H1 (cell line): ENCODE results near the gene MS4A3. TPM values are rescaled to one million over a fixed set of nuclear protein-coding genes. Genes with fewer than 3 reads are reported as not detected.

Source experiments
- CTCF ChIA-PET: fragments of 300-600 bp; sonication (Branson Sonifier 250); formaldehyde crosslinking; loops from one replicate; lab custom pipeline; 2021; ENCODE audit not compliant: partially characterized antibody; lab: Charles Lee
- POLR2A ChIA-PET: fragments of 300-600 bp; sonication (Branson Sonifier 250); formaldehyde crosslinking; loops from one replicate; lab custom pipeline; 2021; ENCODE audit warnings: inconsistent platforms; ENCODE audit not compliant: partially characterized antibody; lab: Charles Lee
- DNase-seq, 2 experiments: peaks; one replicate each; pipeline versions ENCODE4 v3.0.0 to v3.0.0-alpha.2; 2010 to 2022; ENCODE audit warnings: low spot score in 2 of 2, low read depth in 1 of 2, mixed read lengths in 1 of 2
- FAIRE-seq: peaks from 2 replicates; lab custom pipeline; 2011; peaks lifted over from hg19 to GRCh38; lab: Jason Lieb, UNC
- H2AFZ ChIP-seq: 2 replicates; pipeline ENCODE4 v1.8.1; 2012; ENCODE audit warnings: low read length, inconsistent platforms
- H2AK5ac ChIP-seq: 2 replicates; pipeline ENCODE4 v1.6.1; 2013; ENCODE audit warnings: low read depth, low read length
- H2BK120ac ChIP-seq: replicated peaks from 2 replicates; pipeline ENCODE3; 2013; ENCODE audit warnings: low read depth, low read length, inconsistent platforms
- H2BK12ac ChIP-seq: 2 replicates; pipeline ENCODE4 v1.6.1; 2013; ENCODE audit warnings: low read depth, low read length
- H2BK15ac ChIP-seq: 2 replicates; pipeline ENCODE4 v1.6.1; 2013; ENCODE audit warnings: low read length
- H2BK20ac ChIP-seq: 2 replicates; pipeline ENCODE4 v1.6.1; 2013; ENCODE audit warnings: low read length
- H2BK5ac ChIP-seq: 2 replicates; pipeline ENCODE4 v1.6.1; 2013; ENCODE audit warnings: low read depth, low read length
- H3K14ac ChIP-seq: 2 replicates; pipeline ENCODE4 v1.6.1; 2013; ENCODE audit warnings: inconsistent platforms; ENCODE audit not compliant: insufficient read length
- H3K18ac ChIP-seq: 2 replicates; pipeline ENCODE4 v1.6.1; 2013; ENCODE audit warnings: low read length; ENCODE audit errors: extremely low read depth
- H3K23ac ChIP-seq: 2 replicates; pipeline ENCODE4 v1.6.1; 2013; ENCODE audit warnings: inconsistent platforms; ENCODE audit not compliant: insufficient read length
- H3K23me2 ChIP-seq: 2 replicates; pipeline ENCODE4 v1.6.1; 2013; ENCODE audit warnings: low read depth, low read length
- H3K27ac ChIP-seq: 2 replicates; pipeline ENCODE4 v1.6.1; 2011; ENCODE audit warnings: low read depth, low read length, inconsistent platforms
- H3K27me3 ChIP-seq, 4 experiments: replicated peaks in 1 of 4; 1 replicate in 1 of 4; 2 replicates in 3 of 4; pipeline versions ENCODE4 v1.6.1 to v1.8.1; 2011 to 2013; ENCODE audit warnings: low read length in 3 of 4, mild to moderate bottlenecking in 3 of 4, inconsistent platforms in 2 of 4, mixed read lengths in 2 of 4, moderate library complexity in 1 of 4; ENCODE audit not compliant: control insufficient read depth in 3 of 4, insufficient read depth in 3 of 4; ENCODE audit errors: extremely low read depth in 1 of 4
- H3K36me3 ChIP-seq, 4 experiments: 2 replicates each; pipeline versions ENCODE4 v1.6.1 to v1.8.1; 2011 to 2013; ENCODE audit warnings: mild to moderate bottlenecking in 4 of 4, low read length in 3 of 4, moderate library complexity in 2 of 4, control low read depth in 1 of 4, inconsistent platforms in 1 of 4; ENCODE audit not compliant: insufficient read depth in 4 of 4, control insufficient read depth in 2 of 4
- H3K4ac ChIP-seq: replicated peaks from 2 replicates; pipeline ENCODE3; 2013; ENCODE audit warnings: low read length, low read depth, mixed read lengths, inconsistent platforms; ENCODE audit not compliant: insufficient read length
- H3K4me1 ChIP-seq, 4 experiments: replicated peaks in 1 of 4; 1 replicate in 1 of 4; 2 replicates in 3 of 4; pipeline versions ENCODE4 v1.6.1 to v1.8.1; 2011 to 2013; ENCODE audit warnings: low read length in 3 of 4, inconsistent platforms in 2 of 4, mixed read lengths in 1 of 4; ENCODE audit not compliant: insufficient read depth in 4 of 4, control insufficient read depth in 3 of 4
- H3K4me2 ChIP-seq, 2 experiments: 2 replicates each; pipeline versions ENCODE4 v1.6.1 to v1.8.1; 2011 to 2013; ENCODE audit warnings: low read depth in 2 of 2, low read length in 2 of 2, control low read depth in 1 of 2, inconsistent platforms in 1 of 2, mild to moderate bottlenecking in 1 of 2; ENCODE audit not compliant: insufficient read depth in 1 of 2
- H3K4me3 ChIP-seq, 4 experiments: fragments of 200-600, 300-600 bp in 1 of 4; sonication (generic), shearing (Covaris generic), sonication (Bioruptor Twin) in 1 of 4; 2 replicates each; pipeline versions ENCODE4 v1.5.1 to v1.8.1; 2011 to 2016; ENCODE audit warnings: low read length in 4 of 4, low read depth in 3 of 4, control low read depth in 2 of 4, inconsistent platforms in 2 of 4, mild to moderate bottlenecking in 2 of 4, mixed read lengths in 1 of 4, moderate library complexity in 1 of 4; ENCODE audit not compliant: insufficient read depth in 2 of 4; ENCODE audit errors: extremely low read depth in 1 of 4
- H3K56ac ChIP-seq: replicated peaks from 2 replicates; pipeline ENCODE3; 2013; ENCODE audit warnings: low read depth, mild to moderate bottlenecking, mixed read lengths, low read length, inconsistent platforms; ENCODE audit not compliant: insufficient read length
- H3K79me1 ChIP-seq: 2 replicates; pipeline ENCODE4 v1.6.1; 2013; ENCODE audit warnings: low read depth, low read length, control low read depth
- H3K79me2 ChIP-seq, 2 experiments: 2 replicates each; pipeline versions ENCODE4 v1.6.1 to v1.8.1; 2012 to 2013; ENCODE audit warnings: low read length in 2 of 2, mild to moderate bottlenecking in 2 of 2, inconsistent platforms in 1 of 2; ENCODE audit not compliant: insufficient read depth in 2 of 2, control insufficient read depth in 1 of 2
- H3K9ac ChIP-seq, 4 experiments: replicated peaks in 1 of 4; 1 replicate in 1 of 4; 2 replicates in 3 of 4; pipeline versions ENCODE4 v1.6.1 to v1.8.1; 2011 to 2013; ENCODE audit warnings: low read depth in 3 of 4, low read length in 3 of 4, control low read depth in 2 of 4, mild to moderate bottlenecking in 2 of 4, moderate library complexity in 2 of 4, inconsistent platforms in 1 of 4; ENCODE audit errors: extremely low read depth in 1 of 4
- H3K9me3 ChIP-seq, 2 experiments: 2 replicates each; pipeline versions ENCODE4 v1.6.1 to v1.8.1; 2012 to 2013; ENCODE audit warnings: mild to moderate bottlenecking in 2 of 2, moderate library complexity in 2 of 2, control low read depth in 1 of 2, inconsistent platforms in 1 of 2, low read depth in 1 of 2, low read length in 1 of 2, mixed read lengths in 1 of 2; ENCODE audit not compliant: insufficient read depth in 2 of 2
- H4K20me1 ChIP-seq, 2 experiments: replicated peaks in 1 of 2; 2 replicates each; pipeline versions ENCODE3 to v1.8.1; 2011 to 2013; ENCODE audit warnings: inconsistent platforms in 2 of 2, low read length in 2 of 2, mild to moderate bottlenecking in 1 of 2; ENCODE audit not compliant: insufficient read depth in 2 of 2, control insufficient read depth in 1 of 2
- H4K5ac ChIP-seq: 2 replicates; pipeline ENCODE4 v1.6.1; 2013; ENCODE audit warnings: low read length, low read depth, mixed read lengths, inconsistent platforms; ENCODE audit not compliant: insufficient read length
- H4K8ac ChIP-seq: 2 replicates; pipeline ENCODE4 v1.8.0; 2013; ENCODE audit warnings: mild to moderate bottlenecking, moderate library complexity, low read length, inconsistent platforms; ENCODE audit not compliant: insufficient read depth; ENCODE audit errors: extremely low read depth
- H4K91ac ChIP-seq: replicated peaks from 2 replicates; pipeline ENCODE3; 2013; ENCODE audit warnings: low read length, mixed read lengths, inconsistent platforms; ENCODE audit not compliant: insufficient read length
- ASH2L ChIP-seq: fragments of 200-600, 300-600 bp; sonication (generic); IDR thresholded peaks from one replicate; pipeline ENCODE4 v1.7.1; 2017; ENCODE audit warnings: low read length
- BRCA1 ChIP-seq: IDR thresholded peaks from 2 replicates; pipeline ENCODE4 v1.6.1; 2012; ENCODE audit warnings: low read depth, low read length, improper control_type of control experiment
- EP300 ChIP-seq, 2 experiments: IDR thresholded peaks; 1 replicate in 1 of 2; 2 replicates in 1 of 2; pipeline ENCODE4 v1.6.1; 2011 to 2012; ENCODE audit warnings: low read depth in 2 of 2, low read length in 2 of 2, mild to moderate bottlenecking in 2 of 2, borderline replicate concordance in 1 of 2, inconsistent platforms in 1 of 2, moderate library complexity in 1 of 2
- GTF2F1 ChIP-seq: IDR thresholded peaks from 2 replicates; pipeline ENCODE4 v1.6.1; 2012; ENCODE audit warnings: low read depth, low read length, improper control_type of control experiment, borderline replicate concordance
- HDAC2 ChIP-seq, 2 experiments: fragments of 300-600 bp in 1 of 2; sonication (generic) in 1 of 2; IDR thresholded peaks; 2 replicates each; pipeline ENCODE4 v1.6.1; 2011 to 2012; ENCODE audit warnings: low read depth in 2 of 2, low read length in 2 of 2, mild to moderate bottlenecking in 2 of 2, moderate library complexity in 2 of 2, borderline replicate concordance in 1 of 2, inconsistent platforms in 1 of 2
- JUND ChIP-seq: IDR thresholded peaks from 2 replicates; pipeline ENCODE4 v1.6.1; 2011; ENCODE audit warnings: mild to moderate bottlenecking, improper control_type of control experiment, low read length
- NANOG ChIP-seq: IDR thresholded peaks from 2 replicates; pipeline ENCODE4 v1.6.1; 2011; ENCODE audit warnings: low read length, low read depth, mild to moderate bottlenecking, inconsistent platforms; ENCODE audit not compliant: insufficient read depth, poor library complexity, severe bottlenecking
- PHF8 ChIP-seq: fragments of 200-600 bp; sonication (generic); conservative IDR thresholded peaks from 2 replicates; pipeline ENCODE4 v1.7.1; 2012; ENCODE audit warnings: low read depth, mild to moderate bottlenecking, inconsistent platforms, low read length, moderate library complexity
- SP2 ChIP-seq: IDR thresholded peaks from 2 replicates; pipeline ENCODE4 v1.6.1; 2012; ENCODE audit warnings: mild to moderate bottlenecking, low read length, inconsistent platforms
- SP4 ChIP-seq: IDR thresholded peaks from 2 replicates; pipeline ENCODE4 v1.6.1; 2012; ENCODE audit warnings: low read length, inconsistent platforms
- ZNF274 ChIP-seq: IDR thresholded peaks from 2 replicates; pipeline ENCODE4 v1.7.0; 2012; ENCODE audit warnings: low read length, borderline replicate concordance; ENCODE audit errors: extremely low read depth
- WGBS, 2 experiments: shearing (Covaris generic) in 1 of 2; methylation state at CpG; one replicate each; pipeline versions ENCODE4 v1.1.6 to v1.1.7; 2013 to 2015; ENCODE audit warnings: low lambda C conversion rate in 2 of 2, mixed read lengths in 2 of 2, inconsistent platforms in 1 of 2, low coverage in 1 of 2, missing lambda C conversion rate in 1 of 2; ENCODE audit not compliant: insufficient replicate concordance in 2 of 2, insufficient coverage in 1 of 2, insufficient read length in 1 of 2; ENCODE audit errors: extremely low coverage in 1 of 2, missing lambda C conversion rate in 1 of 2; 5-methylcytosine and 5-hydroxymethylcytosine counted together
- polyA plus RNA-seq, 7 experiments: library from polyadenylated mRNA; depleted of rRNA in 3 of 7; stranded (reverse) in 5 of 7; unstranded in 2 of 7; fragments of >200 nt in 5 of 7; fragments of 200-250 nt in 2 of 7; gene quantifications; 1 replicate in 5 of 7; 2 replicates in 1 of 7; 4 replicates in 1 of 7; pipeline versions ENCODE4 v1.2.1 to v1.2.3, GENCODE V29; 2011 to 2013; ENCODE audit warnings: missing spikeins in 2 of 7, mixed read lengths in 2 of 7
- total RNA-seq: library from RNA; stranded (reverse); fragmentation: NEBNext Ultra II Directional; extraction: Animal tissue kit (Norgen Biotek cat#: 25700); gene quantifications from 2 replicates; pipeline ENCODE4 v1.2.1, GENCODE V29; 2021
- TF ChIP-seq, protein P1 (sequence below): IDR thresholded peaks from 2 replicates; pipeline ENCODE4 v1.6.1; 2012; ENCODE audit warnings: inconsistent platforms
- TF ChIP-seq, protein P2 (sequence below): IDR thresholded peaks from 2 replicates; pipeline ENCODE4 v1.6.1; 2011; ENCODE audit warnings: low read length, improper control_type of control experiment

Gene MS4A3
- total and polyA plus RNA-seq, 2 of the 8 experiments (the other 6 are each of a cell fraction or from before 2014, with no cell fraction given) = not detected

DNA sequence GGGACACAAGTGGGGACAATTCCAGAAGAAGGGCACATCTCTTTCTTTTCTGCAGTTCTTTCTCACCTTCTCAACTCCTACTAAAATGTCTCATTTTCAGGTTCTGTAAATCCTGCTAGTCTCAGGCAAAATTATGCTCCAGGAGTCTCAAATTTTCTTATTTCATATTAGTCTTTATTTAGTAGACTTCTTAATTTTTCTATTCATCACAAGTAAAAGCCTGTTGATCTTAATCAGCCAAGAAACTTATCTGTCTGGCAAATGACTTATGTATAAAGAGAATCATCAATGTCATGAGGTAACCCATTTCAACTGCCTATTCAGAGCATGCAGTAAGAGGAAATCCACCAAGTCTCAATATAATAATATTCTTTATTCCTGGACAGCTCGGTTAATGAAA is 31.9 kb downstream of the MS4A3 start, which contains the start of gene MS4A2:
MS4A2 (plus strand) TSS at position 301 of the 400 bp plus-strand sequence. CDS start 102 bp downstream, outside the sequence.
- H3K27me3 ChIP-seq = no peaks in the 10 kb centered on the region
- H3K79me2 ChIP-seq = no peaks in the 10 kb centered on the region
- no peak within 1 kb of the TSS for H4K8ac ChIP-seq
- no peak within 1 kb of the TSS for H4K5ac ChIP-seq
- H3K56ac ChIP-seq = no peak within 1 kb of the TSS
- WGBS, 2 experiments = 100% methylated on average over 1 of the region's 1 CpG; no CpG with 5 or more reads in 1 of the 2 experiments
- H4K20me1 ChIP-seq = no peaks in the 10 kb centered on the region
- H2BK5ac ChIP-seq = no peak within 1 kb of the TSS
- DNase-seq (no peak), FAIRE-seq (no peak)
- H2AFZ ChIP-seq = no peak within 1 kb of the TSS
- no peak within 1 kb of the TSS for H3K9ac ChIP-seq
- no peaks in the 10 kb centered on the region for H3K79me1 ChIP-seq
- H2BK15ac ChIP-seq = no peak within 1 kb of the TSS
- no peak within 1 kb of the TSS for H2AK5ac ChIP-seq
- no peaks in the 10 kb centered on the region for H3K9me3 ChIP-seq
- H3K27ac ChIP-seq = no peak within 1 kb of the TSS
- H3K14ac ChIP-seq = no peak within 1 kb of the TSS
- no peak within 1 kb of the TSS for H2BK12ac ChIP-seq
- H3K23ac ChIP-seq = no peak within 1 kb of the TSS
- H3K4me3 ChIP-seq = no peak within 1 kb of the TSS
- ChIA-PET POLR2A (no interaction called here), CTCF (no interaction called here)
- no peak within 1 kb of the TSS for H2BK20ac ChIP-seq
- no peak within 1 kb of the TSS for H3K18ac ChIP-seq
- no peak within 1 kb of the TSS for H3K4me2 ChIP-seq
- H3K36me3 ChIP-seq = no peaks in the 10 kb centered on the region
- no peaks in the 10 kb centered on the region for H3K23me2 ChIP-seq
- H4K91ac ChIP-seq = no peak within 1 kb of the TSS
- H2BK120ac ChIP-seq = no peak within 1 kb of the TSS
- no peaks in the 10 kb centered on the region for H3K4me1 ChIP-seq
- H3K4ac ChIP-seq = no peak within 1 kb of the TSS
- TF ChIP-seq GTF2F1 (no peak), SP4 (no peak), BRCA1 (no peak), NANOG (no peak), JUND (no peak), EP300 (IDR thresholded peaks at IDR 0.05; ENCODE audit: borderline replicate concordance in 1 of 2, low read depth in 2 of 2, low read length in 2 of 2) (no peak), SP2 (no peak), HDAC2 (IDR thresholded peaks at IDR 0.05; ENCODE audit: borderline replicate concordance in 1 of 2, low read depth in 2 of 2, low read length in 2 of 2) (no peak), ZNF274 (no peak), PHF8 (no peak), ASH2L (no peak)
- TF ChIP-seq, protein P1, sequence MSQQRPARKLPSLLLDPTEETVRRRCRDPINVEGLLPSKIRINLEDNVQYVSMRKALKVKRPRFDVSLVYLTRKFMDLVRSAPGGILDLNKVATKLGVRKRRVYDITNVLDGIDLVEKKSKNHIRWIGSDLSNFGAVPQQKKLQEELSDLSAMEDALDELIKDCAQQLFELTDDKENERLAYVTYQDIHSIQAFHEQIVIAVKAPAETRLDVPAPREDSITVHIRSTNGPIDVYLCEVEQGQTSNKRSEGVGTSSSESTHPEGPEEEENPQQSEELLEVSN = no peak
- TF ChIP-seq, protein P2, sequence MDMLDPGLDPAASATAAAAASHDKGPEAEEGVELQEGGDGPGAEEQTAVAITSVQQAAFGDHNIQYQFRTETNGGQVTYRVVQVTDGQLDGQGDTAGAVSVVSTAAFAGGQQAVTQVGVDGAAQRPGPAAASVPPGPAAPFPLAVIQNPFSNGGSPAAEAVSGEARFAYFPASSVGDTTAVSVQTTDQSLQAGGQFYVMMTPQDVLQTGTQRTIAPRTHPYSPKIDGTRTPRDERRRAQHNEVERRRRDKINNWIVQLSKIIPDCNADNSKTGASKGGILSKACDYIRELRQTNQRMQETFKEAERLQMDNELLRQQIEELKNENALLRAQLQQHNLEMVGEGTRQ = no peak
